ENCODE results near the gene HAUS1. TPM values are rescaled to one million over a fixed set of nuclear protein-coding genes. Genes with fewer than 3 reads are reported as not detected.
"Not testable (repeated sequence)": the region's sequence is repeated elsewhere in the genome, so short reads cannot be mapped to it uniquely, and the experiment has no call there.

Gene HAUS1
- total and polyA plus RNA-seq, 8 donors, result 4.6 to 10.9 (median 8.3) TPM

GRCh38 chr18:46080156-46080555 is 24.0 kb upstream of the HAUS1 start:
- H3K4me3 ChIP-seq, result no peak overlapping the region
- no peaks in the 10 kb centered on the region for H3K9me3 ChIP-seq
- ATAC-seq (no peak), FAIRE-seq (no peak), DNase-seq (no peak)
- H3K4me1 ChIP-seq, result no peaks in the 10 kb centered on the region
- intact Hi-C loops (cut with DNase I), result no loop called here
- peaks cover 0 to 38% (median 16%) of the 10 kb centered on the region in 3 donors for H3K36me3 ChIP-seq
- 57 to 65% methylated on average over 1 of the region's 1 CpG for WGBS, 2 donors
- no peak for TF ChIP-seq CTCF (IDR thresholded peaks at IDR 0.05)
- no peak overlapping the region for H3K27ac ChIP-seq
- no peaks in the 10 kb centered on the region for H3K27me3 ChIP-seq

- Histone ChIP-seq H3K27me3 (no peaks in the 10 kb centered on the region), H3K9me3 (no peaks in the 10 kb centered on the region), H3K4me3 (no peak overlapping the region), H3K36me3 (peaks cover 16 to 75% (median 57%) of the 10 kb centered on the region in 3 donors), H3K27ac (no peak overlapping the region), H3K4me1 (no peaks in the 10 kb centered on the region)
- DNase-seq, result no peak
- no peak for TF ChIP-seq CTCF (IDR thresholded peaks at IDR 0.05)
- no peak for ATAC-seq
- intact Hi-C loops (cut with DNase I), result no loop called here
- no peak for FAIRE-seq
- whole genome bisulfite sequencing, 2 donors, result 61 to 70% methylated on average over 2 of the region's 2 CpGs
Measured at GRCh38 chr18:46084431-46084830, 19.8 kb upstream of the HAUS1 start.

- peaks cover 19 to 97% (median 66%) of the 10 kb centered on the region in 3 donors for H3K36me3 ChIP-seq
Measured at GRCh38 chr18:46088501-46088900, 15.7 kb upstream of the HAUS1 start.

GRCh38 chr18:46095532-46095931 is 8.7 kb upstream of the HAUS1 start:
- no peaks in the 10 kb centered on the region for H3K27me3 ChIP-seq
- H3K27ac ChIP-seq, result no peak overlapping the region
- intact Hi-C loops (cut with DNase I), result no loop called here
- DNase-seq (no peak), FAIRE-seq (no peak), ATAC-seq (no peak)
- no peak for TF ChIP-seq CTCF (IDR thresholded peaks at IDR 0.05)
- WGBS, 2 donors, result 97 to 98% methylated on average over 10 of the region's 10 CpGs
- H3K9me3 ChIP-seq, result no peaks in the 10 kb centered on the region
- no peak overlapping the region for H3K4me3 ChIP-seq
- peaks cover 0 to 32% (median 9%) of the 10 kb centered on the region in 3 donors for H3K36me3 ChIP-seq
- H3K4me1 ChIP-seq, result peaks cover 0 to 9% (median 5%) of the 10 kb centered on the region in 3 donors

More at GRCh38 chr18:46088501-46088900, 15.7 kb upstream of the HAUS1 start:
- H3K27ac ChIP-seq; H3K27me3 ChIP-seq; H3K4me3 ChIP-seq; H3K9me3 ChIP-seq; intact Hi-C loops (cut with DNase I); ATAC-seq; DNase-seq; H3K4me1 ChIP-seq; FAIRE-seq: not testable (repeated sequence)
- WGBS, 2 donors, result 82 to 84% methylated on average over 8 of the region's 8 CpGs

GRCh38 chr18:46096651-46097300 is 7.4 kb upstream of the HAUS1 start:
- no peak for ATAC-seq
- no peak for TF ChIP-seq CTCF (IDR thresholded peaks at IDR 0.05)
- H3K27ac ChIP-seq, result peak overlapping the region in 3 of 4 donors; percentile 85 to 92 (median 88)
- H3K4me3 ChIP-seq, result peak overlapping the region; percentile 72 to 99 (median 85)
- no peaks in the 10 kb centered on the region for H3K27me3 ChIP-seq
- H3K36me3 ChIP-seq, result peaks cover 0 to 19% (median under 1%) of the 10 kb centered on the region in 3 donors
- intact Hi-C loops (cut with DNase I), result no loop called here
- whole genome bisulfite sequencing, 2 donors, result 19 to 21% methylated on average over 22 of the region's 22 CpGs
- H3K4me1 ChIP-seq, result peaks cover 0 to 9% (median 5%) of the 10 kb centered on the region in 3 donors
- H3K9me3 ChIP-seq, result no peaks in the 10 kb centered on the region
- no peak for FAIRE-seq
- no peak for DNase-seq

Data from pancreas (tissue), 10 donors.